GM12875 (cell line): ENCODE data around the gene CNTN4.

Experiments used
- H3K4me3 ChIP-seq: one replicate; pipeline ENCODE4 v1.5.1; 2011; ENCODE audit warnings: low read depth, low read length, control low read depth
- CTCF ChIP-seq: IDR thresholded peaks from 2 replicates; pipeline ENCODE4 v1.5.1; 2011; ENCODE audit warnings: low read depth, mild to moderate bottlenecking, control low read depth, inconsistent platforms, low read length, moderate library complexity, borderline replicate concordance; ENCODE audit not compliant: insufficient read depth

CNTN4 gene

GRCh38 chr3:2172561-2173171 lies 74.0 kb downstream of the CNTN4 start:
- TF ChIP-seq CTCF, result no peak
- no peak overlapping the region for H3K4me3 ChIP-seq

DNA sequence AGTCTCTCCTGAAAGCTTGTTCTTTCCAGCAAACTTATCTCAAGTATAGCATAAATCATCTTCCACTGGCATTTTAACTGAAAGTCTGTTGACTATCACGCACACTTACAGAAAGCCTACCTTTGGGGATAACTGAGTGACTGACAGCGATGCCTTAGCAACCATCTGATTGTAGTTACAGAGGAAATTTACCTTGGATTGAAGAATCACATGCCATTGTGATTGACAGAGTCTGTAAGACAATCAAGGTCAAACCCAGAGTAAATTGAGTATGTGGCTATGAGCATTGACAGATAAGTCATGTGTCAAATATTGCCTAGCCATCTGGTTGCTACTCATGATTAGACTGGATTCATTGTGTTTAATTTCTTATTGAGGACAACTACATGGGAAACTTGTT lies 82.0 kb downstream of the CNTN4 start:
- no peak for TF ChIP-seq CTCF
- H3K4me3 ChIP-seq, result no peak overlapping the region

DNA sequence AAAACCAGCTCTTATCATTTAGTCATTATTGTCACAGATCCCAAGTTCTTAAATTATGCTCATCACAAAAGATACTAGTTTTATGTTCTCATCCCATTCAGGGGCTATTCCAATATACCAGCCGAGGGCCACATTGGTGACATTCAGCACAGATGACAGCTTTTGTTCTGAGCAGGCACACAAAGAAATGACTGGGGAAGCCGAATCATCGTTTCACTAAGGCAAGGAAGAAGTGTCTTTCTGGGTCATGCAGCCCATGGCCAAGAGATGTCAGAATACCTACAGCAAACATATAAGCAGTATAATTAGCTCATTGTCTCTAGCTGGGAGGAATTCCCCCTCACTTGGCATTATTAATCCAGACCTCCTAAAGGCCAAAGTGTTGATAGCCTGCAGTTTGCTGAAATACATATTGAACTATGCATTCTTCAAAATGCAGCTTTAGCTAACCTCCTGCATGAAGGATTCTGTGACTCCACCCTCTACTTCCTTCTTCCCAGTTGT lies 100.2 kb downstream of the CNTN4 start:
- TF ChIP-seq CTCF, result no peak
- no peak overlapping the region for H3K4me3 ChIP-seq

GRCh38 chr3:2204054-2204453 lies 105.4 kb downstream of the CNTN4 start:
- H3K4me3 ChIP-seq, result no peak overlapping the region
- no peak for TF ChIP-seq CTCF

GRCh38 chr3:2205692-2206091 lies 107.0 kb downstream of the CNTN4 start:
- TF ChIP-seq CTCF, result no peak
- H3K4me3 ChIP-seq, result no peak overlapping the region

DNA sequence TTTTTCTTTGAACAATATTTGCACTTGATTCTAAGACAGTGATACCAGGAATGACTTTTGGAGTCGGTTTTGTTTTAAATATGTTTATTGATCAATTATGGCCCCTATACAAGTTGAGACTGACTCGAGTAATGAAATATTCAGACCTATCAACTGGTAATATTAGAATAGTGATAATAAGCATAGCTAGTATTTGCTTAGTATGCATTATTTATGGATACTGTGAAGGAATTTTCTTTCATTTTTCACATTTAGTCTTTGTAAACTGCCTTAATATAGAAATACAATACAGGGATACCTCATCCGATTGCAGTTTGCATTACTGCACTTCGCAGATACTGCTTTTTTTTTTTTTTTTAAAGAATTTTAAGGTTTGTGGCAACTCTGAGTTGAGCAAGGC lies 107.9 kb downstream of the CNTN4 start:
- TF ChIP-seq CTCF, result no peak
- H3K4me3 ChIP-seq, result no peak overlapping the region

DNA sequence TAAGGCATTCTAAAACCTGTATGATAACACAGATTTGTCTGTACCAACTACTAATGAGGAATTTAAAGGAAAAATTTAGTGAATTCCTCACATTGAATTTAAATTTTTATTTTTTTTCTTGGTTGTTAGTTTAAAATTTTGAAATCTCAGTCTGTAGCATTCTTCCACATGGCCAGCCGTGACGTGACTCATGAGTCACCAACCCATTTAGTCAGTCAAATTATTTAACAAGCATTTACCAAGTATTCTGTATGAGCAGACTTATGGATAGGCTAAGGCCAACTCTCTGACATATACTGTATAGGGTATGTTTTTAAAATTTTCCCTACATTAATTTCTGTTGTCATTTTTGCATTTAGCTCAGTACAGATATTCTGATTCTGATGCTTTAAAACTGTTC lies 112.9 kb downstream of the CNTN4 start:
- TF ChIP-seq CTCF, result no peak
- no peak overlapping the region for H3K4me3 ChIP-seq
